NCI-H2196 treated with DMSO at 0.1 percent for 48 hours (cell line): ENCODE data around the gene DPEP3.
"Not testable (repeated sequence)": the region's sequence is repeated elsewhere in the genome, so short reads cannot be mapped to it uniquely, and the experiment has no call there.

ENCODE experiments used
- DNase-seq: peaks from one replicate; lab custom pipeline; 2025; ENCODE audit not compliant: unreplicated experiment; lab: John Stamatoyannopoulos, UW

The DPEP3 gene

GRCh38 chr16:67979955-67980678 lies at the start of gene DPEP3:
Gene DPEP3, minus strand, starts transcription at chr16:67980499. Its CDS starts 119 bp downstream, at chr16:67980380.
- DNase-seq: no peak

GRCh38 chr16:68028996-68029395 lies 48.7 kb upstream of the DPEP3 start:
- DNase-seq: no peak

- peak; percentile 23 for DNase-seq
Observed at GRCh38 chr16:68022728-68023537, 42.6 kb upstream of the DPEP3 start, which contains the start of the genes DDX28 and DUS2. Gene DDX28, minus strand, starts transcription at chr16:68023232. Its CDS starts 30 bp downstream, at chr16:68023202. Gene DUS2, plus strand, starts transcription at chr16:68023284. Its CDS starts 14,740 bp downstream, at chr16:68038024.

GRCh38 chr16:68022278-68022727 lies 42.0 kb upstream of the DPEP3 start:
- DNase-seq: no peak

GRCh38 chr16:68021490-68021889 lies 41.2 kb upstream of the DPEP3 start:
- DNase-seq: no peak

- no peak for DNase-seq
Observed at GRCh38 chr16:68019167-68019680, 38.9 kb upstream of the DPEP3 start.

- no peak for DNase-seq
Observed at GRCh38 chr16:68015681-68016080, 35.4 kb upstream of the DPEP3 start, which contains the start of gene DPEP2NB. Gene DPEP2NB, minus strand, starts transcription at chr16:68015911. Its CDS starts 141 bp downstream, at chr16:68015770.

- DNase-seq: no peak
Observed at GRCh38 chr16:68013440-68013839, 33.1 kb upstream of the DPEP3 start.

- not testable (repeated sequence) for DNase-seq
Observed at GRCh38 chr16:68009872-68010271, 29.6 kb upstream of the DPEP3 start.

GRCh38 chr16:68009157-68009735 lies 28.9 kb upstream of the DPEP3 start:
- no peak for DNase-seq

- DNase-seq: no peak
Observed at GRCh38 chr16:68005786-68006286, 25.5 kb upstream of the DPEP3 start.

GRCh38 chr16:68005211-68005610 lies 24.9 kb upstream of the DPEP3 start:
- no peak for DNase-seq

- no peak for DNase-seq
Observed at GRCh38 chr16:68003031-68003430, 22.7 kb upstream of the DPEP3 start.

GRCh38 chr16:68000450-68000849 lies 20.2 kb upstream of the DPEP3 start:
- no peak for DNase-seq

- no peak for DNase-seq
Observed at GRCh38 chr16:67999985-68000384, 19.7 kb upstream of the DPEP3 start.

- DNase-seq: not testable (repeated sequence)
Observed at GRCh38 chr16:67998779-67999688, 18.7 kb upstream of the DPEP3 start, which contains the start of gene DPEP2. Gene DPEP2, minus strand, starts transcription at chr16:67999484. Its CDS starts 6,272 bp downstream, at chr16:67993212.

GRCh38 chr16:67998231-67998778 lies 18.0 kb upstream of the DPEP3 start:
- not testable (repeated sequence) for DNase-seq

GRCh38 chr16:67996666-67997065 lies 16.4 kb upstream of the DPEP3 start:
- no peak for DNase-seq

- DNase-seq: no peak
Observed at GRCh38 chr16:67995423-67995822, 15.1 kb upstream of the DPEP3 start.

- not testable (repeated sequence) for DNase-seq
Observed at GRCh38 chr16:67994040-67994408, 13.7 kb upstream of the DPEP3 start.
